ENCODE data around the gene CORO2A.
"Not testable (repeated sequence)": the region's sequence is repeated elsewhere in the genome, so short reads cannot be mapped to it uniquely, and the experiment has no call there.

CORO2A gene

GRCh38 chr9:98121058-98121457 lies 71.4 kb downstream of the CORO2A start:
- Histone ChIP-seq H3K36me3 (ENCODE audit: insufficient read depth, low read length) (no peaks in the 10 kb centered on the region), H3K27ac (no peak overlapping the region), H3K9ac (ENCODE audit: insufficient read length) (no peak overlapping the region), H3K9me3 (ENCODE audit: low read depth, low read length) (no peaks in the 10 kb centered on the region), H3K4me3 (no peak overlapping the region)
- no peak for TF ChIP-seq EZH2 (IDR thresholded peaks at IDR 0.05)
- no peak for TF ChIP-seq POLR2AphosphoS5 (IDR thresholded peaks at IDR 0.05; ENCODE audit: borderline replicate concordance, low read depth, low read length)
- TF ChIP-seq FOXP2 (optimal IDR thresholded peaks at IDR 0.05; ENCODE audit: control extremely low read depth, extremely low read length, insufficient read depth), result no peak
- no peak for DNase-seq (ENCODE audit: low read depth, low spot score)

DNA sequence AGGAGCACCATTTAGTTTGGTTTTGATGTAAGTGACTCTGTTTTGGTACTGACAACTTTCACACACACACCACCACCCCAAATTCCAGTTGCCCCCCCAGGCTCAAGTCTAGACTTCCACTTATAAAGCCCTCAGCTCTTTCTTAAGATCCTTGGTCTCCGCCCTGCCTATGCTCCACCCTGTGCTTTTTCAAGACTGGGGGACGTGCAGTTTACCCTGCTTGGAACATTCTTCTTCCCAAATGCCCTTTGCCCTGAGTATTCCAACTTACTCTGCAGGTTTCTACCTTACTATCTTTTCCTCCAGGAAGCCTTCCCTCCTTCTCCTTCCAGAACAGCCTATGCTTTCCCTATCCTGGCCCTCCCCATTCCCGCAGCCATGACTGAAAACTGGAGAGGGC lies 72.0 kb downstream of the CORO2A start:
- H3K9me3 ChIP-seq (ENCODE audit: low read depth, low read length), result no peaks in the 10 kb centered on the region
- TF ChIP-seq EZH2 (IDR thresholded peaks at IDR 0.05) (no peak), FOXP2 (optimal IDR thresholded peaks at IDR 0.05; ENCODE audit: control extremely low read depth, extremely low read length, insufficient read depth) (no peak), POLR2AphosphoS5 (IDR thresholded peaks at IDR 0.05; ENCODE audit: borderline replicate concordance, low read depth, low read length) (no peak)
- H3K27ac ChIP-seq, result no peak overlapping the region
- H3K4me3 ChIP-seq, result no peak overlapping the region
- DNase-seq (ENCODE audit: low read depth, low spot score), result no peak
- no peaks in the 10 kb centered on the region for H3K36me3 ChIP-seq (ENCODE audit: insufficient read depth, low read length)
- no peak overlapping the region for H3K9ac ChIP-seq (ENCODE audit: insufficient read length)

GRCh38 chr9:98118640-98119601 lies 73.5 kb downstream of the CORO2A start, which contains the start of gene TRIM14:
Gene TRIM14, minus strand, starts transcription at chr9:98119222. Its CDS starts 34 bp downstream, at chr9:98119188.
- no peaks in the 10 kb centered on the region for H3K36me3 ChIP-seq (ENCODE audit: insufficient read depth, low read length)
- 0 out of 2 replicates have a peak, but pooled peaks have one; percentile 24 for TF ChIP-seq POLR2AphosphoS5 (IDR thresholded peaks at IDR 0.05; ENCODE audit: borderline replicate concordance, low read depth, low read length)
- no peak for TF ChIP-seq EZH2 (IDR thresholded peaks at IDR 0.05)
- no peak for TF ChIP-seq FOXP2 (optimal IDR thresholded peaks at IDR 0.05; ENCODE audit: control extremely low read depth, extremely low read length, insufficient read depth)
- no peak within 1 kb of the TSS for H3K4me3 ChIP-seq
- DNase-seq (ENCODE audit: low read depth, low spot score), result no peak
- no peaks in the 10 kb centered on the region for H3K9me3 ChIP-seq (ENCODE audit: low read depth, low read length)
- H3K9ac ChIP-seq (ENCODE audit: insufficient read length), result no peak within 1 kb of the TSS
- no peak within 1 kb of the TSS for H3K27ac ChIP-seq

DNA sequence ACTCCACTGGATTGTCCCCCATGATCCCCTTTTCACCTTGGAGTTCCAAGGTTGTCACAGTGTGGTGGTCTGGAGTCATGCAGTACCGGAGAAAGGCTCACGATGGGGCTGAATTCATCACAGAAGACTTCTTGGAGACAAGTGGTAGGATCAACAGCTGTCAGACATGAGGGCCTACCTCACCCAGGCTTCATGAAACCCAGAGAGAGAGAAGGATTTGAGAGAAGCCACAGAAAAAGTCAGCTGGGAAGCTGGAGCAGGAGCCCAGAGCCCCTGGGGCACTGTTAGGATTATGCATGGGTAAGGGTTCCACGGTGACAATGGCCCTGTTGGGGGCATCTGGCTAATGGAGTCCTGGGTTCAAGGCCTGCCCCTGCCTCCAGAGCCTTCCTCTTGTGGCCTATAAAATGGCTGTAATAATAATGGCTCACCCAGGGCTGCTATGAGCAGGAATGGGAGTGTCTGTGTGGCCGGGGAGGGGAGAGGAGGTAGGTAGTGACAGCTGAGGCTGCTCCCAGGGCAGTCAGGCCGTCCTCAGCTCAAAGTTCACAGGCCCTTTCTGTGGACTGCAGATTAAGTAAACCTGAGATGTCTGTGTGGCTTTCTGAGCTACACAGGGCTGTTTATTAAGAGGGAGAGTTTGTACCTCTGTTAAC lies 74.3 kb downstream of the CORO2A start:
- no peak for DNase-seq (ENCODE audit: low read depth, low spot score)
- Histone ChIP-seq H3K9ac (ENCODE audit: insufficient read length) (no peak overlapping the region), H3K4me3 (no peak overlapping the region), H3K9me3 (ENCODE audit: low read depth, low read length) (no peaks in the 10 kb centered on the region), H3K27ac (no peak overlapping the region), H3K36me3 (ENCODE audit: insufficient read depth, low read length) (no peaks in the 10 kb centered on the region)
- no peak for TF ChIP-seq EZH2 (IDR thresholded peaks at IDR 0.05)
- TF ChIP-seq POLR2AphosphoS5 (IDR thresholded peaks at IDR 0.05; ENCODE audit: borderline replicate concordance, low read depth, low read length), result no peak
- TF ChIP-seq FOXP2 (optimal IDR thresholded peaks at IDR 0.05; ENCODE audit: control extremely low read depth, extremely low read length, insufficient read depth), result no peak

GRCh38 chr9:98117097-98117496 lies 75.3 kb downstream of the CORO2A start:
- H3K27ac ChIP-seq; H3K9ac ChIP-seq (ENCODE audit: insufficient read length); H3K36me3 ChIP-seq (ENCODE audit: insufficient read depth, low read length); H3K9me3 ChIP-seq (ENCODE audit: low read depth, low read length); DNase-seq (ENCODE audit: low read depth, low spot score); H3K4me3 ChIP-seq: not testable (repeated sequence)

- no peak for TF ChIP-seq POLR2AphosphoS5 (IDR thresholded peaks at IDR 0.05; ENCODE audit: borderline replicate concordance, low read depth, low read length)
- Histone ChIP-seq H3K27ac (no peak overlapping the region), H3K9ac (ENCODE audit: insufficient read length) (no peak overlapping the region), H3K9me3 (ENCODE audit: low read depth, low read length) (no peaks in the 10 kb centered on the region), H3K4me3 (no peak overlapping the region), H3K36me3 (ENCODE audit: insufficient read depth, low read length) (no peaks in the 10 kb centered on the region)
- DNase-seq (ENCODE audit: low read depth, low spot score), result no peak
Measured at GRCh38 chr9:98109052-98109451, 83.4 kb downstream of the CORO2A start.

DNA sequence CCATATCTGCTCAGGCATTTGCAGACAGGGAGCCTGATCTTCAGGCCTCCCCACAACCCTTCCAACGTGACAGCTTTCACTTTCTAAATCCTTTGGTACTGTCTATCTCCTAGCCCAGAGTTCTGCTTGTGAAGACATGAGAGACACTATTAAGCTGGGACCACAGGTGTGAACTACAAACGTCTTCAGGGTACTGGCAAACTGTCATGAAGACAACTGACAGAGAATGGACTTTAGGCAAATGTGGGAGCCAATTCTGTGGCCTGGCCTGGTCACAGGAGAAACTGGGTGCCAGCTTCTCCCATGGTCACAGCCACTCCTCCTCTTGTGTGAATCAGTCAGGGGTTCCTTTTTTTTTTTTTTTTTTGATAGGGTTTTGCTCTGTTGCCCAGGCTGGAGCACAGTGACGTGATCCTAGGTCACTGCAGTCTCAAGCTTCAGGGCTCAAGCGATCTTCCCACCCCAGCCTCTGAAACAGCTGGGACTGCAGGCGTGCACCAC lies 83.9 kb downstream of the CORO2A start:
- TF ChIP-seq FOXP2 (optimal IDR thresholded peaks at IDR 0.05; ENCODE audit: control extremely low read depth, extremely low read length, insufficient read depth), result no peak
- TF ChIP-seq POLR2AphosphoS5 (IDR thresholded peaks at IDR 0.05; ENCODE audit: borderline replicate concordance, low read depth, low read length), result no peak
- no peak for TF ChIP-seq EZH2 (IDR thresholded peaks at IDR 0.05)
- DNase-seq (ENCODE audit: low read depth, low spot score), result no peak
- Histone ChIP-seq H3K36me3 (ENCODE audit: insufficient read depth, low read length) (no peaks in the 10 kb centered on the region), H3K9ac (ENCODE audit: insufficient read length) (no peak overlapping the region), H3K27ac (no peak overlapping the region), H3K4me3 (no peak overlapping the region), H3K9me3 (ENCODE audit: low read depth, low read length) (no peaks in the 10 kb centered on the region)

DNA sequence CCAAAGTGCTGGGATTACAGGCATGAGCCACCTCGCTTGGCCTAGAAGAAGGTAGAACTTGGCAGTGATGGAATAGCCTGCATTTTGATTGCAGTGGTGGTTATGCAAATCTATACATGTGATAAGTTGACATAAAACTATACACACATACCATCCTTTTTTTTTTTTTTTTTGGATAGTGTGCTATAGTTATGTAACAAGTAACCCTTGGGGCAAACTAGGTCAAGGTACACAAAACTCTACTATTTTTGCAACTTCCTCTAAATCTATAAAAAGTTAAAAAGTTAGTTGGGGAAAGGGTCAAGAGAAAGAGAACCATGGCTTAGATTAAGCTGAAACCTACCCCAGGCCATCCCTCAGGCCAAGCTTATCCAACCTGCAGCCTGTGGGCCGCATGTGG lies 84.5 kb downstream of the CORO2A start:
- no peak for TF ChIP-seq EZH2 (IDR thresholded peaks at IDR 0.05)
- no peak for TF ChIP-seq POLR2AphosphoS5 (IDR thresholded peaks at IDR 0.05; ENCODE audit: borderline replicate concordance, low read depth, low read length)
- TF ChIP-seq FOXP2 (optimal IDR thresholded peaks at IDR 0.05; ENCODE audit: control extremely low read depth, extremely low read length, insufficient read depth), result no peak
- Histone ChIP-seq H3K9ac (ENCODE audit: insufficient read length) (no peak overlapping the region), H3K36me3 (ENCODE audit: insufficient read depth, low read length) (no peaks in the 10 kb centered on the region)

More for the DNA sequence above, 84.5 kb downstream of the CORO2A start:
- Histone ChIP-seq H3K9me3 (ENCODE audit: low read depth, low read length) (no peaks in the 10 kb centered on the region), H3K27ac (no peak overlapping the region), H3K4me3 (no peak overlapping the region)
- DNase-seq (ENCODE audit: low read depth, low spot score), result no peak

All from SK-N-MC (cell line).